ENCODE results near the gene PCYOX1L.

DNA sequence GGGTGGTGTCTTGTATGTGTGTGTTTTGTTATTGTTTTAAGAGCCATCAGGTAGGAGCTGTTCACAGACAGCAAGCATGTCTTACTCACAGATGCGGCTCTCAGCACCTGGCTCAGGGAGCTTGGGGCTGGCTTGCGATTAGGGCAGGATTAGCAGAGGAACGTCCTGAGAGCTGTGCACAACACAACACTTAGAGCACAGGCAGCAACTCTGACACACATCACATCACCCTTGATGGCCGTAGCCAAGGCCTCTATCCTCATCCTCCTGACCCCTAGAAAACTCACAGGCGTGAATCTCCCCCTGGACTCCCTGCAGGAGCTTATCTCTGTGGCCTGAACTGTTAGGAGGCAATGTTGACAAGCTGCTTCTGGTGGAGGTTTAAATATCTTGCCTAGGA, 28.3 kb downstream of the PCYOX1L start:
- no peak for TF ChIP-seq POLR2AphosphoS5 (IDR thresholded peaks at IDR 0.05)
- TF ChIP-seq, protein P1, sequence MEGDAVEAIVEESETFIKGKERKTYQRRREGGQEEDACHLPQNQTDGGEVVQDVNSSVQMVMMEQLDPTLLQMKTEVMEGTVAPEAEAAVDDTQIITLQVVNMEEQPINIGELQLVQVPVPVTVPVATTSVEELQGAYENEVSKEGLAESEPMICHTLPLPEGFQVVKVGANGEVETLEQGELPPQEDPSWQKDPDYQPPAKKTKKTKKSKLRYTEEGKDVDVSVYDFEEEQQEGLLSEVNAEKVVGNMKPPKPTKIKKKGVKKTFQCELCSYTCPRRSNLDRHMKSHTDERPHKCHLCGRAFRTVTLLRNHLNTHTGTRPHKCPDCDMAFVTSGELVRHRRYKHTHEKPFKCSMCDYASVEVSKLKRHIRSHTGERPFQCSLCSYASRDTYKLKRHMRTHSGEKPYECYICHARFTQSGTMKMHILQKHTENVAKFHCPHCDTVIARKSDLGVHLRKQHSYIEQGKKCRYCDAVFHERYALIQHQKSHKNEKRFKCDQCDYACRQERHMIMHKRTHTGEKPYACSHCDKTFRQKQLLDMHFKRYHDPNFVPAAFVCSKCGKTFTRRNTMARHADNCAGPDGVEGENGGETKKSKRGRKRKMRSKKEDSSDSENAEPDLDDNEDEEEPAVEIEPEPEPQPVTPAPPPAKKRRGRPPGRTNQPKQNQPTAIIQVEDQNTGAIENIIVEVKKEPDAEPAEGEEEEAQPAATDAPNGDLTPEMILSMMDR (IDR thresholded peaks at IDR 0.05 in 8 of 11, conservative IDR thresholded peaks at IDR 0.05 in 3 of 11) = no peak

Data from spleen (tissue), 7 donors.